Stimulated activated CD8-positive, alpha-beta memory T cell treated with anti-CD3 and anti-CD28 coated beads, Interleukin-7, amount 100 ng/mL, for 1 hour (primary cell): ENCODE measurements around the gene CACNA1S.

ENCODE experiments used
- DNase-seq, 2 donors: peaks; one replicate each; pipeline ENCODE4 v3.0.0-alpha.2; 2020; ENCODE audit warnings: low read depth in 2 of 2

CACNA1S gene

GRCh38 chr1:201093962-201094361, 18.3 kb downstream of the CACNA1S start:
- DNase-seq = no peak

DNA sequence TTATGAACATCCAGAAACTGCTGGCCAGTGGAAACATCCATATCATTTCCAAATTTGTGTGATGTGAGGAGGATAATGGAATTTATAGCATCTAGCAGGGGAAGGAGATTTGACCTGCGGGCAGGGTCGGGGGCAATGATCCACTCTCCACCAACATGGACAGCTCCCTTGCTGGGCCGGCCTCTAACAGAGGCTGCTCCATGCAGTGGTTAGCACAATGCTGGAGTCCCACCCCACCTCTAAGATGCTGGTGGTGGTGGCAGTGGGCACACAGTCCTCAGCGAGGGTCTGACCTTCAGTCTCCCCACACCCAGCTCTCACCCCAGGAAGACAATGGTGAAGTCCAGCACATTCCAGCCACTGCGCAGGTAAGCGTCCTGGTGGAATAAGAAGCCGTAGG, 18.7 kb downstream of the CACNA1S start:
- no peak for DNase-seq

GRCh38 chr1:201092738-201093137, 19.5 kb downstream of the CACNA1S start:
- no peak for DNase-seq

- no peak for DNase-seq
Observed at GRCh38 chr1:201091256-201091655, 21.0 kb downstream of the CACNA1S start.

DNA sequence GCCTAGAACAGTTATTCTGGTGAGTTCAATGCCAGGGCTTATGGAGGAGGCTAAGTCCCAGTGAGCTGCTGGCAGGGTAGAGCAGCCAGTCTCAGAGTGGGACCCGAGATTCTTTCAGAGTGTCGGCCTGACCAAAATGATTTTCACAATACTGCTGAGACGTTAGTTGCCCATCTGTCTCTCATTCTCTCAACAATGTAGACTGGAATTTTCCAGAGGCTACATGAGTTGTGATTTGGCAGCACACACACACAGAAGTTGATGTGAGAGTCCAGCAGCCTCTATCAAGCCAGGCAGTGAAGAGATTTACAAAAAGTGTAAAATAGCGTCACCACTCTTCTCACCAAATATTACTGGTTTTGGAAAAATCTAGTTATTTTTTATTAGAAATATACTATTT, 21.7 kb downstream of the CACNA1S start:
- no peak for DNase-seq

- DNase-seq = no peak
Observed at GRCh38 chr1:201089596-201089995, 22.6 kb downstream of the CACNA1S start.

GRCh38 chr1:201088901-201089525, 23.2 kb downstream of the CACNA1S start:
- no peak for DNase-seq

DNA sequence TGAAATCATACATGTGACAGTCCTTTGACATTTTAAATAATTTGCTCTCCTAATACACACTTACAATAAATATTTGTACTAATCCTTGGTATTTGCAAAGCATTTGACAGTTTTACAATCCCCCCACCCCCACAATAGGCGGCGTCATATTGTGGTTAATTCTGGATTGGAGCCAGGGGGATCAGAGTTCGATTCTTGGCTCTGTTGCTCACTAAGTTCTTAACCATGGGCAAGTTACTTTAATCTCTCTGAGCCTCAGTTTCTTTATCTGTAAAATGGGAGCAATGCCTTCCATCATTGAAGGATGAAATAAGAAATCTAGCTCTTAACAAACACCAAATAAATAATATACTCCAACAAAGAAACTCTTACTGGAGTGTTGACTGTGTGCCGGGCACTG, 23.8 kb downstream of the CACNA1S start:
- DNase-seq = no peak

DNA sequence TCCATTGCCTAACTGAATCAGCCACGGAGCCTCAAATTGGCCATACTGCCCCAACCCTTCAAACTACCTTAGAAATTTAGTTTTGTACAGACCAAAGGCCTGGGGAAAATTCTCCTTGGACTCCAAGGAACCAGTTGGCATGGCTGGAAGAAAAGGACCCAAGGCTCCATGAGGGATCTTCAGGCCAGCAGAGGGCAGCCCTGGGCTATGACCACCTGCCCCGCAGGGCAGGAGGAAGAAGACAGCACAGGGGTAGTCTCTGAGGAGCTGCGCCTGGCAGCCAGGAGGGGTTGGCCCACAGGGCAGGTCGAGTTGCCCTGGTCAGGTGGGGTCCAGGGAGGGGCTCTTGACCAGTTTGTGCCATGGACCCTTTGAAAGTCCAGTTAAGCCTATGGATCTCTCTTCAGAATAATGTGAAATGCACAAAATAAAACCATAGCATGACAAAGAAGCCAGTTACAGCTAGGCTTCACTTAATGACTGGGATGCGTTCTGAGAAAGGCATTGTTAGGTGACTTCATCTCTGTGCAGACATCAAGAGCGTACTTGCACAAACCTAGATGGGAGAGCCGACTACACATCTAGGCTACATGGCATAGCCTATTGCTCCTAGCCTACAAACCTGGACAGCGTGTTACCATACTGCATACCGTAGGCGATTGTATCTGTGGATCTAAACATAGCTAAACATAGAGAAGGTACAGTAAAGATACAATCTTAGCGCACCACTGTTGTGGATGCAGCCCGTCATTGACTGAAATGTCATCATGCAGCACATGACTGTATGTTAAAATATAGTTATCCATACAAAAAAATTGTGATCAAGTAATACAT, 26.1 kb downstream of the CACNA1S start:
- DNase-seq = peak in 1 of 2 donors; percentile 9

GRCh38 chr1:201084295-201084694, 27.9 kb downstream of the CACNA1S start:
- DNase-seq = no peak

DNA sequence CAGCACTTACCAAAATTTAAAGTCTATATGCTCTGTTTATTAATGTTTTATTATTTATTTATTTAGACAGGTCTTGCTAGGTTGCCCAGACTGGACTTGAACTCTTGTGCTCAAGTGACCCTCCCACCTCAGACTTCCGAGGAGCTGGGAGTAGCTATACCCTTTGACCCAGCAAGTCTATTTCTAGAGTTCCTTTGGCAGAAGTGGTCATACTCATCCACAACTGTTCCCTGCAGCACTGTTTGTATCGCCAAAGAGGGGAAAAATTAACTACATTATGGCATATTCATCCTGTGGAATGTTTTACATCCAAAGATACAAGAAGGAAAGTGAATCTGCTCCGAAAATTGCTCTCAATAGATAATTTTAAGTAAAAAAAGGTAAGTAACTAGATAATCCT, 28.5 kb downstream of the CACNA1S start:
- no peak for DNase-seq

DNA sequence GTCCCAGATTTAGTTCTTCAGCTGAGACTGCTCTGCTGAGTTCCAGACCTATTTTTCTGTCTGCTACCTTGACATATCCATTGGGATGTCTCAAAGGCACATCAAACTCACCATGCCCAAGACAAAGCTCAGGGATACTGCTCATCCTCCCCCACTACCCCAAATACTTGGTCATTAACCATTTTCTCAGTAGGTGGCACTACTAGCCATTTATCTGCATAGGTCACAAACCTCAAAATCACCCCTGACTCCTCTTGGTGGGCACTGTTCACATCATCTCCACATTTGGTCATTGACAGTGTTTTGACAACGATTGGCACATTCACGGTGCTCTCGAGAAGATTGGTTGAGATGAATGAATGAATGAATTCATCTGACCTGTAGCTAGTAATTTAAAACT, 32.1 kb downstream of the CACNA1S start:
- DNase-seq = no peak

DNA sequence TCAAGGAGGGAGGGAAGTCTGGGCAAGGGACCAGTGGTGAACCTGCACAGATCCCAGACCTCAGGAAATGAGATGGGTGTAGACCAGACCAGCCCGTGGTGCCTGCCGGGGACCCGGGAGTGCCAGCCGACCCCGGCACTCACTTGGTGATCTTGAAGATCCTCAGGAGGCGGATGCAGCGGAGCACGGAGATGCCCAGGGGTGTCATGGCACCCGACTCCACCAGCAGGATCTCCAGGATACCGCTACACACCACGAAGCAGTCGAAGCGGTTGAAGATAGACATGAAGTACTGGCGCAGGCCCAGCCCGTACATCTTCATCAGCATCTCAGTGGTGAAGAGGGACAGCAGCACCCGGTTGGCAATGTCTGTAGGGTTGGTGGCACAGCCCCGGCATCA, 34.5 kb downstream of the CACNA1S start:
- DNase-seq = no peak

GRCh38 chr1:201077116-201077515, 35.1 kb downstream of the CACNA1S start:
- DNase-seq = no peak

DNA sequence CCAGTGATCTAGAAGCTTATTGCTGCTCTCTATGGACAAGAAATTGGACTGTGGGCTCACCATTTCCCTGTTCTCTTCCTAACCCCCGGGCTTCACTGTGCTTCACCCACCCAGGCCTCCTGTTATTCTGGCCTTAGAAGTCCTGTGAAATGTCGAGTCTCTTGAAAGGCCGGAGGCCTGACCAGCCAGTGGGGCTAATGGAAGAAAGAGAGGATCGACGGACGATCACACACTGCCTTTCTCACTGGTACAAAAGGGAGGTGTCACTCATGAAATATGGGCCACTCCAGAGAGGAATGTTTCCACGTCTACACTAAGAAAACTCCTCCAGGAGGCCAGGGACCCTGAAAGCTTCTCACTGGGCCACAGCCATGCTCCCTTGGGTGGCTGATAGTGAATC, 36.1 kb downstream of the CACNA1S start:
- no peak for DNase-seq

- DNase-seq = no peak
Observed at GRCh38 chr1:201074018-201074417, 38.2 kb downstream of the CACNA1S start.

DNA sequence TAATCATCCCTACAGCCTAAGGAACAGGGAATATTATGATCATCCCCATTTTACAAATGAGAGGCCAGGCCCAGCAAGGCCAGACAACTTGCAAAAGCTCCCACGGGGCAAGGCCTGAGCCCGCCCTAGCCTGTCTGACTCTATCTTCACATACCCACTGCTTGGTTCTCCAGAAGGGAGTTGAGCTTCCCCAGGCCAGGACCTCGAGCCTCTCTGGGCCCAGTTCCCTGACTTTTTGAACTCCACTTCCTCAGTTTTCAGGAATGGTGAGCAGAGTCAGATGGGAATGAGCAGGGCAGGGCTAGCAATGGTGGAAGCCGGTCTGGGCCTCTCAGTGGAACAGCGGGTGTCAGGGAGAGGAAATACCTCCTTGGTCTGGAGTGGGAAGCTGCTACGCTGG, 39.3 kb downstream of the CACNA1S start:
- no peak for DNase-seq

DNA sequence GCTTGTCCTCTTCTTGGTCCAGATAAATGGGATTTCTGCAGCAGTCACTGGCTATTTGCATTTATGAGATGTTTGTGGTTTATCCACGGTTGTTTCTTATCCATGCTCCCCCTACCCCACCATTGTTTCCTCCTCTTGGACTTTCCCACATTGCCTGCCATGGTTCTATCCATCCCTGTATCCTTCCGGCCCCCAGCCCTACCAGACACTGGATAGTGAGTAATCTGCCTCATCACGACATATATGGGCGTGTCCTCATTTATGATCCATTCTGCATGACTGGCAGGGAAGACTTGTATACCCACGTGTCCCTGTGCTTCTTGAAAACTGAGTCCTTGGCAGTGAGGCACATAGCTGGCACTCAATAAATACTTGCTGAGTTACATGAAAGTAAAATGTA, 40.1 kb downstream of the CACNA1S start:
- no peak for DNase-seq

GRCh38 chr1:201069636-201070035, 42.6 kb downstream of the CACNA1S start:
- DNase-seq = no peak

DNA sequence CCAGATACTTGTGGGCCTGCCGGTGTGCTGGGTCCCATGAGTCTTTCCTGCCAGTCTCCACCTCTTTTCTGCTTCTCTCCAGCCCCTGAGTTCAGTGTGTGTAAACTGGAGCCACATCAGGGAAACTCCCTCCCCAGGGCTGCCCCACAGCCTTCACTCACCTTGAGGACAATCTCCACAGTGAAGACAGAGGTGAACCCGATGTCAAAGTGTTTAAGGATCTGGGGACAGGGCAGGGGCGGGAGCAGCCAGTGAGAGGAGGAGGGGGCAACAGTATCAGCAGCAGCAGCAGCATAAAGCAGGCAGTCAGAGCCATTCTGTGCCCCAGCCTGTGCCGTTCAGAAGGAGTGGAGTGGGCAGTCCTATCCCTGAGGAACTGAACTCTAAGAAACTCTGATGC, 43.2 kb downstream of the CACNA1S start:
- no peak for DNase-seq

- DNase-seq = no peak
Observed at GRCh38 chr1:201066986-201067385, 45.2 kb downstream of the CACNA1S start.

DNA sequence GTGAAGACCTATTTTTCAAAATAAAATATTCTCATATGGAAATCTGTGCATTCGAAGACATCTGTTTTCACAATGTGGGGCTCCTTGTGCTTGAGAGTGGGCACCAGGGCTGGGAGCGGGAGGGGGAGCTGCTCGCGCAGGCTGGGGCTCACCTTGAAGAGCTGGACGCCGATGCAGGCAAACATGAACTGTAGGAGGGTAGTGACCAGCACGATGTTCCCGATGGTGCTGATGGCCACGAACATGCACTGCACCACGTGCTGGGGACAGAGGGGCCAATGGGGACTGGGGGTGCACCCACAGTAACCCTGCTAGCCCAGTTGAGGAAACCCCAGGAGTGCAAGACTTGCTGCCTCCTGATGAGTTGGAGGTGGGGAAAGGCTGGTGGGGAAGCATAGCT, 46.5 kb downstream of the CACNA1S start:
- DNase-seq = no peak

- DNase-seq = no peak
Observed at GRCh38 chr1:201064806-201065205, 47.4 kb downstream of the CACNA1S start.

DNA sequence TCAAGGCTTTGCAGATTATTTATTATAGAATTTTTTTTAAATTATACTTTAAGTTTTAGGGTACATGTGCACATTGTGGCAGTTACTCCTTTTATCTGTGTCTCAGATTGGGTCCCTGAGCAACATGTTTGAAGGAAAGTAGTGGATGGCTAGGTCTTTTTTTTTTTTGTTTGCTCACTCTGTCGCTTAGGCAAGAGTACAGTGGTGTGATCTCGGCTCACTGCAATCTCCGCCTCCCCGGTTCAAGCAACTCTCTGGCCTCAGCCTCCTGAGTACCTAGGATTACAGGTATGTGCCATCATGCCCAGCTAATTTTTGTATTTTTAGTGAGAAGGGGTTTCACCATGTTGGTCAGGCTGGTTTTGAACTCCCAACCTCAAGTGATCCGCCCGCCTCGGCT, 49.1 kb downstream of the CACNA1S start:
- DNase-seq = no peak
